Osteocyte (in vitro differentiated cells): ENCODE results near the gene TYMS. TPM values are rescaled to one million over a fixed set of nuclear protein-coding genes. Genes with fewer than 3 reads are reported as not detected.
A peak's percentile ranks its signal among the peaks of the same experiment; 100 is the strongest.

ENCODE experiments used
- DNase-seq: peaks from one replicate; pipeline ENCODE4 v3.0.0; 2021; ENCODE audit warnings: mixed read lengths; ENCODE audit not compliant: unreplicated experiment; ENCODE audit errors: extremely low spot score
- H3K27ac Mint-ChIP-seq: one replicate; pipeline ENCODE4 v1.8.0; 2021; ENCODE audit warnings: mild to moderate bottlenecking, mixed read lengths; ENCODE audit not compliant: unreplicated experiment
- H3K27me3 Mint-ChIP-seq: one replicate; pipeline ENCODE4 v1.8.0; 2021; ENCODE audit warnings: mixed read lengths; ENCODE audit not compliant: unreplicated experiment
- H3K36me3 Mint-ChIP-seq: one replicate; pipeline ENCODE4 v1.8.0; 2021; ENCODE audit warnings: mixed read lengths; ENCODE audit not compliant: unreplicated experiment
- H3K4me1 Mint-ChIP-seq: one replicate; pipeline ENCODE4 v1.8.0; 2021; ENCODE audit warnings: mixed read lengths; ENCODE audit not compliant: unreplicated experiment
- H3K4me3 Mint-ChIP-seq: one replicate; pipeline ENCODE4 v1.8.0; 2021; ENCODE audit warnings: mild to moderate bottlenecking, moderate library complexity, mixed read lengths; ENCODE audit not compliant: unreplicated experiment
- H3K9me3 Mint-ChIP-seq: one replicate; pipeline ENCODE4 v1.8.0; 2021; ENCODE audit warnings: mixed read lengths; ENCODE audit not compliant: unreplicated experiment
- CTCF ChIP-seq: fragments of 200-600 bp; sonication (generic); IDR thresholded peaks from 2 replicates; pipeline ENCODE4 v1.5.0; 2021; ENCODE audit warnings: antibody characterized with exemption, mild to moderate bottlenecking, moderate library complexity
- total RNA-seq: library from RNA; stranded (reverse); gene quantifications from 2 replicates; pipeline ENCODE4 v1.2.1, GENCODE V29; 2021

The TYMS gene
- total RNA-seq, 1 donor from 2014 or later: 35.7 TPM

- no peaks in the 10 kb centered on the region for H3K36me3 Mint-ChIP-seq
- no peaks in the 10 kb centered on the region for H3K9me3 Mint-ChIP-seq
- no peak overlapping the region for H3K27ac Mint-ChIP-seq
- H3K4me3 Mint-ChIP-seq: no peak overlapping the region
- no peaks in the 10 kb centered on the region for H3K4me1 Mint-ChIP-seq
- H3K27me3 Mint-ChIP-seq: peaks cover 15% of the 10 kb centered on the region
- no peak for DNase-seq
- TF ChIP-seq CTCF: no peak
Measured at GRCh38 chr18:615092-615521, 42.3 kb upstream of the TYMS start.

- no peak for DNase-seq
- Mint-ChIP-seq H3K4me3 (no peak overlapping the region), H3K27ac (no peak overlapping the region), H3K36me3 (no peaks in the 10 kb centered on the region), H3K27me3 (peaks cover 19% of the 10 kb centered on the region), H3K4me1 (no peaks in the 10 kb centered on the region), H3K9me3 (no peaks in the 10 kb centered on the region)
- no peak for TF ChIP-seq CTCF
Measured at GRCh38 chr18:615773-616172, 41.7 kb upstream of the TYMS start.

GRCh38 chr18:616380-616995, 41.0 kb upstream of the TYMS start:
- Mint-ChIP-seq H3K36me3 (no peaks in the 10 kb centered on the region), H3K9me3 (no peaks in the 10 kb centered on the region), H3K27me3 (peaks cover 24% of the 10 kb centered on the region), H3K27ac (no peak overlapping the region), H3K4me3 (no peak overlapping the region), H3K4me1 (no peaks in the 10 kb centered on the region)
- no peak for DNase-seq
- peak; percentile 92 for TF ChIP-seq CTCF

GRCh38 chr18:617970-618504, 39.4 kb upstream of the TYMS start:
- DNase-seq: no peak
- H3K4me1 Mint-ChIP-seq: no peaks in the 10 kb centered on the region
- no peak overlapping the region for H3K4me3 Mint-ChIP-seq
- no peak overlapping the region for H3K27ac Mint-ChIP-seq
- no peaks in the 10 kb centered on the region for H3K36me3 Mint-ChIP-seq
- TF ChIP-seq CTCF: no peak
- H3K9me3 Mint-ChIP-seq: no peaks in the 10 kb centered on the region
- H3K27me3 Mint-ChIP-seq: peaks cover 33% of the 10 kb centered on the region

- H3K27ac Mint-ChIP-seq: no peak overlapping the region
- peaks cover 33% of the 10 kb centered on the region for H3K27me3 Mint-ChIP-seq
- H3K4me1 Mint-ChIP-seq: no peaks in the 10 kb centered on the region
- TF ChIP-seq CTCF: no peak
- no peak for DNase-seq
- H3K9me3 Mint-ChIP-seq: no peaks in the 10 kb centered on the region
- no peaks in the 10 kb centered on the region for H3K36me3 Mint-ChIP-seq
- H3K4me3 Mint-ChIP-seq: no peak overlapping the region
Measured at GRCh38 chr18:618618-619017, 38.8 kb upstream of the TYMS start.
